GOT3 (cell line): ENCODE results near the gene ZNRF1.
"Not testable (repeated sequence)": the region's sequence is repeated elsewhere in the genome, so short reads cannot be mapped to it uniquely, and the experiment has no call there.

Experiments used
- DNase-seq: peaks from one replicate; lab custom pipeline; 2025; ENCODE audit warnings: mixed read lengths; lab: John Stamatoyannopoulos, UW

Gene ZNRF1

DNA sequence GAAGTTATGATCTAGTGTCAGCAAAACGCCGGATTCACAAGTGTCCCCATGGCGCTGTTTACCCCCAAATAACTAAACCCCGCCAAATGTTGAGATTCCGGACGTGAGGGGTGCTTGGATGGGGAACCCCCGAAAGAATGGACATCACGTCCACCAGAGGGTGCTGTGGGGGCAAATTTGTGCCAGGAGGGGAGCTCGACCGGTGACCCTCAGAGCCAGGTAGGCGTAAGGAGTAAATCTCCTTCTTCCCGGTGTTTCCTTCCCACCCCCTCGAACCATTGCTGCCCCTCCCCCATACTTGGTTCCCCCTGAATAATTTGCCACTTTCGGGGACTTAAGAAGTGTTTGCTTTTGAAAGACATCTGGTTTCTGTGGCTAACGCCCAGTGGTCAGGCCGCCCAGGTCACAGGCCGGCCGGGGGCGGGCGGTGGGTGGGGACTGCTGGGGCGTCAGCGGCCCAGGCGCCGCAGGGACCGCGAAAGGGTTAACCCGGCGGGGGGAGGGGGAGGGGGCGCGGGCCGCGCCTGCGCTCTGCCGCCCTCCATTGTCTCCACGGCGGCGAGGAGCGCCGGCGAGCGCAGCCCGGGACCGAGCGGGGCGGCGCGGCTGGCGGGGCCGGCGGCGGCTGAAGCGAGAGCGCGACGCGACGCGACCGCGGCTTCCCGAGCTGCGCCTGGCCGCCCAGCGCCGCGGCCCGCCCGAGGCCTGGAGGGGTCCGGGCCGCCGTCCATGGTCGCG, at the start of gene ZNRF1:
Gene ZNRF1 (plus strand): TSS at position 544 of the 738 bp plus-strand sequence. CDS start 648 bp downstream, outside the sequence.
- DNase-seq, result no peak

GRCh38 chr16:74949309-74949708, 49.5 kb upstream of the ZNRF1 start:
- no peak for DNase-seq

GRCh38 chr16:74950511-74950910, 48.3 kb upstream of the ZNRF1 start:
- DNase-seq, result no peak

GRCh38 chr16:74951206-74951605, 47.6 kb upstream of the ZNRF1 start:
- DNase-seq, result no peak

GRCh38 chr16:74951681-74952080, 47.1 kb upstream of the ZNRF1 start:
- no peak for DNase-seq

DNA sequence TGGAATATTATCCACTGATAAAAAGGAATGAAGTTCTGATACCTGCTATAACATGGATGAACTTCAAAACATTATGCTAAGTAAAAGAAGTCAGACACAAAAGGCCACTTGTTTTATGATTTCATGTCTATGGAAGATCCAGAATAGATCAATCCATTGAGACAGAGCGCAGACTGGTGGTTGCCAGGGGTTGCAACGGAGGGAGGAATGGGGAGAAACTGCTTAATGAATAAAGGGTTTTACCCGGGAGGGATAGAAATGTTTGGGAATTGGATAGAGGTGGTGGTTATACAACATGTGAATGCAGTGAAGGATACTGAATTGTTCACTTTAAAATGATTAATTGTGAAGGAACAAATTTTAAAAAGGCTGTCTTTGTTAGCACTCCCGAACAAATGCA, 44.1 kb upstream of the ZNRF1 start:
- no peak for DNase-seq

DNA sequence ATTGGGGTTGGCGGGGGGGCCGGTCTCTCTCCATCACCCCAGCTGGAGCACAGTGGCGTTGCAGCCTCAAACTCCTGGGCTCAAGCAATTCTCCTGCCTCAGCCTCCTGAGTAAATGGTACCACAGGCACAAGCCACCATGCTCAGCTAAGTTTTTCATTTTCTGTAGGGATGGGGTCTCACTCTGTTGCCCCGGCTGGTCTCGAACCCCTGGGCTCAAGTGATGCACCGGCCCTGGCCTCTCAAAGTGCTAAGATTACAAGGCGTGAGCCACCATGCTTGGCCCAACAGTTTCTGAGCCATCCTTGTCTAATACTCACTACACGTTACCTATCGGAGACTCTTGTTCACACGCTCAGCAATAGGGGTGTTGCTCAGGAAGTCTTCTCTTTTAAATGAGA, 25.5 kb upstream of the ZNRF1 start:
- no peak for DNase-seq

DNA sequence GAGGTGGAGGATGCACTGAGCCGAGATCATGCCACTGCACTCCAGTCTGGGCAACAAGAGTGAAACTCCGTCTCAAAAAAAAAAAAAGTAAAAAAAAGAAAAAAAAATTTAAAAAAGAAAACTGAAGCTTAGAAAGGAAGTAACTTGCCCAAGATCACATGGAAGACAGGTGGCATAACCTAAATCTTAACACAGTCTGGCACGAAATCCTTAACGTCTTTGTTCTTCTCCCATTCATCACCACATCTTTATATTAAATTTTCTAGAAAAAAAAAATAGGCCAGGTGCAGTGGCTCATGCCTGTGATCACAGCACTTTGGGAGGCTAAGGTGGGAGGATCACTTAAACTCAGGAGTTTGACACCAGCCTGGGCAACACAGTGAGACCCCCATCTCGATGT, 23.2 kb upstream of the ZNRF1 start:
- no peak for DNase-seq

DNA sequence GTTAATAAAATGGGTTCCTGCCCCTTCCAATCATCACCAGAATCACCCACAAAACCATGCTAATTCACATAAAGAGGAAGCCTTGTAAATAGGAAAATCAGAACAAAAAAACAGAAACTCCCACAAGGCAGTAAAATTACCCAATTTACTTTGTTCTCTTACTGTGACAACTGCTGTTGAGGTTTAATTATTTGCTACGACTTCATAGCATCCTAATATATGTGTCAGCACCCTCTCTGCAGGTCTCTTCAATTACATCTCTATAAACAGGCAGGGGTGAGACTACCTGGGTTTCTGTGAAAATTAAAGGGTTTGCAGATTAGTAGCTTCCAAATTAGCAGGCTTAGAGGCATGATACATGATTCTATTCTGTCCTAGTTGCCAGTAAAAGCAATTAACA, 16.6 kb upstream of the ZNRF1 start:
- no peak for DNase-seq

GRCh38 chr16:74984194-74984528, 14.7 kb upstream of the ZNRF1 start:
- DNase-seq, result no peak

GRCh38 chr16:74984529-74985296, 14.1 kb upstream of the ZNRF1 start, which contains the start of gene WDR59:
Gene WDR59 (minus strand): TSS chr16:74985123. CDS start chr16:74985017, 106 bp downstream.
- DNase-seq, result peak; percentile 95

DNA sequence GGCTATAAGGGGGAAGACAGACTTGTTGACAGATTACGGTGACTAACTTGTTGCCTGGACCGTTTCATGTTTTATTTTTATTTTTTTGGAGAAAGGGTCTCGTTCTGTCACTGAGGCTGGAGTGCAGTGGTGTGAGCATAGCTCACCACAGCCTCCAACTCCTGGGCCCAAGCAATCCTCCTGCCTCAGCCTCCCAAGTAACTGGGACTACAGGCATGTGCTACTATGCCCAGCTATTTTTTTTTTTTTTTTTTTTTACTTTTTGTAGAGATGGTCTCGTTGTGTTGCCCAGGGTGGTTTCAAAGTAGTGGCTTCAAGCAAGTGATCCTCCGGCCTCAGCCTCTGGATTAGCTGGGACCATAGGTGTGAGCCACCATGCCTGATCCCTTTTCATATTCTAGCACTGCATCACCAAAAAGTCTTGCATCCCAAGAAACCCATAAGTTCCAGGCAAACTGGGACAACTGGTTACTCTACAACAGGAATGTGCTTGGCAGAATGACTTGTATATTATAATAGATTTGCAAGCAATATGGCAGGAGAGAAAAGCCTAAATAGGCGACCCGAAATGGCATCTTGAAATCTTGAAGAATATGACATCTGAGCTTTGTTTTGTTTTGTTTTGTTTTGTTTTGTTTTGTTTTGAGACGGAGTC, 11.7 kb upstream of the ZNRF1 start:
- no peak for DNase-seq

DNA sequence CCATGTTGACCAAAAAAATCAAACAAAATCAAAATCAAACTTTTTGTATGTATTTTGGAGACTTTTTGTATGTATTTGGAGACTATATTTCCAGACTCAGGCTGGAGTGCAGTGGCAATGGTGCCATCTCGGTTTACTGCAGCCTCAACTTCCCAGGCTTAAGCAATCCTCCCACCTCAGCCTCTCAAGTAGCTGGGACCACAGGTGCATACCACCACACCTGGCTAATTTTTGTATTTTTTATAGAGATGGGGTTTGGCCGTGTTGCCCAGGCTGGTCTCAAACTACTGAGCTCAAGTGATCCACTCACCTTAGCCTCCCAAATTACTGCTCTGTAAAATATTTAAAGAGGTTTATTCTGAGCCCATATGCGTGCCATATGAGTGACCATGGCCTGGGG, 9.0 kb upstream of the ZNRF1 start:
- DNase-seq, result not testable (repeated sequence)

DNA sequence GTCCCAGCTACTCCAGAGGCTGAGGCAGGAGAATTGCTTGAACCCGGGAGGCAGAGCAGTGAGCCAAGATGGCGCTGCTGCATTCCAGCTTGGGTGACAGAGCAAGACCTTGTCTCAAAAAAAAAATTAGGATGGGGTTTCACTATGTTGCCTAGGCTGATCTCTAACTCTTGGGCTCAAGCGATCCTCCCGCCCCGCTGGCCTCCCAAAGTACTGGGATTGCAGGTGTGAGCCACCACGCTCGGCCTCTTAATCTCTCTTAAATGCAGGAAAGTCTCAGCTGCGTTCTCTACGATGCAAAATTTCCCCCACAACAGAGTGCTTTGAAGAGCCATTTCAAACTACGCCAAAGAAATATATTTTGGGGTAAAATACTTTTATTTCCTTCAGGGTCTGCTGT, 8.0 kb upstream of the ZNRF1 start:
- no peak for DNase-seq

GRCh38 chr16:74991268-74991592, 7.6 kb upstream of the ZNRF1 start:
- DNase-seq, result no peak

GRCh38 chr16:74991593-74992403, 7.0 kb upstream of the ZNRF1 start:
- no peak for DNase-seq

DNA sequence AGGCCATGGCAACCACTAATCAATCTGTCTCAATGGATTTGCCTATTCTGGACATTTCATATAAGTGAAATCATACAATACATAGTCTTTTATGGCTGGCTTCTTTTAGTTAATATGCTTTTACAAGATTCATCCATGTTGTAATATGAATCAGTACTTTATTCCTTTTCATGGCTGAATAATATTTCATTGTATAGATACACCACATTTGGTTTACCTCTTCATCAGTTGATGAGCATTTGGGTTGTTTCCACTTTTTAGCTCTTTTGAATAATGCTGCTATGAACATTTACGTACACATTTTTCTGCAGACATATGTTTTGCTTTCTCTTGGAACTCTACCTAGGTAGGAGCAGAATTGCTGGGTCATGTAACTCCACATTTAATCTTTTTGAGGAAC, 2.8 kb upstream of the ZNRF1 start:
- no peak for DNase-seq

- no peak for DNase-seq
Observed at GRCh38 chr16:74997042-74997491, 1.8 kb upstream of the ZNRF1 start.

- no peak for DNase-seq
Observed at GRCh38 chr16:74999219-74999608, 390 bp downstream of the ZNRF1 start.

- DNase-seq, result no peak
Observed at GRCh38 chr16:74999609-75000480, 1.0 kb downstream of the ZNRF1 start.

DNA sequence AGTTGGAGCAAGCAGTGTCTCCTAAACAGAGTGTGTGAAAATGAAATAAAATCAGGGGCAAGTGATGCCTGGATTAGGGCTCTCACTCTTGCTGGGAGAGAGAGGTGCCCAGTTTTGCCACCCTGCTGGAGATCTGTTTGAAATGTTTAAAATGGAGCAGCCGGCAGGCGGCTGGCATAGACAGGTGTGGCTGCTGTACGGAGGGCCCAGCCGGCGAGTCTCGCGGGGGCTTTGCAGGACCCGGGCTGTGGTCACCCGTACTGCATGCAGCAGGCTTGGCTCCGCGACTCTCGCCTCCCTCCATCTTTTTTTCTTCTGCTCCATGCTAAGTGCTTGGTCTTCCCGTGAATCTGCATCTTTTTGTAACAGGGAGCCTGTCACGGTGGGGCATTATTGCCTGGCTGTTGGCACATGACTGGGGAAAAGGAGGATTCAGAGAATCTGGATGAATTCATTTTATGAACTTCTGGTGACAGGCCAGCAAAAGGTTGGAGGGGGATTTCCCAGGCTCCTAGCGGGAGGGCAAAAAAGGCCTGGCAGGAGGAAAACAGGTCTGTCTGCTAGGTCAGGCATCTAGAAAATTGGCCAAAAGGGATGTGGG, 1.8 kb downstream of the ZNRF1 start:
- DNase-seq, result no peak
